DMS53 treated with DMSO at 0.1 percent for 48 hours (cell line): ENCODE data around the gene NVL.

Experiments used
- DNase-seq: peaks from one replicate; lab custom pipeline; 2025; ENCODE audit not compliant: unreplicated experiment; lab: John Stamatoyannopoulos, UW

NVL gene

DNA sequence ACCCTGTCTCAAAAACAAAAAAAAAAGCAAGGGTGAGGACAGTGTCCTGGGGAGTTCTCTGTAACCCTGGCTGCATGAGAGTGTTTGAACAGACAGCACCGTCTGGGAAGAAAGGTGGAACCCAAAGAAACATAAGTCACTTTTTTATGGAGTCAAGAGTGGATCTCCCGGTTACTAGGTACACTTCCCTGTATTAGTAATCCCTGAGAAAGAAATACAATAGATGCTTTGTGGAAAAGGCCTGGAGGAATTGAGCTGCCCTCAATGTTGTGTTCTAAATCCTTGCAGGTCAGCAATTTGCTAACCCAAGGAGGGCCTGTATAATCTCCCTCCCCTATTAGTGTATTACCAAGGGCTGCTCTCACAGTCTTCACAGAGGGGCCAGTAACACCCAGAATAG is 130.3 kb downstream of the NVL start:
- DNase-seq = no peak

DNA sequence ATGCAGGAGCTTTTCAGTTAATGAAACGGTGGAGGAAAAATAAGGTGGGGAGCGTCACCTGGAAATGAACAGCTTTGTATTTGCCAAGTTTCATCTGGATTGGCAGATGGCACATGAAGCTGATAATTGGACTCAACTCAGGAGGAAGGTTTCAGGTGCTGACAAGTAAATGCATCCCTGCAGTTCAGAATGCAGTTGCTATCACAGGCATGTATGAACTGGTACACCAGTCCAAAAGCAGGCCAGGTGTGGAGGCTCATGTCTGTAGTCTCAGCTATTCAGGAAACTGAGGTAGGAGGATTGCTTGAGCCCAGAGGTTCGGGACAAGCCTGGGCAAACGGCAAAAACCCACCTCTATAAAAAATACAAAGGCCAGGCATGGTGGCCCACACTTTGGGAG is 131.4 kb downstream of the NVL start:
- DNase-seq = no peak

DNA sequence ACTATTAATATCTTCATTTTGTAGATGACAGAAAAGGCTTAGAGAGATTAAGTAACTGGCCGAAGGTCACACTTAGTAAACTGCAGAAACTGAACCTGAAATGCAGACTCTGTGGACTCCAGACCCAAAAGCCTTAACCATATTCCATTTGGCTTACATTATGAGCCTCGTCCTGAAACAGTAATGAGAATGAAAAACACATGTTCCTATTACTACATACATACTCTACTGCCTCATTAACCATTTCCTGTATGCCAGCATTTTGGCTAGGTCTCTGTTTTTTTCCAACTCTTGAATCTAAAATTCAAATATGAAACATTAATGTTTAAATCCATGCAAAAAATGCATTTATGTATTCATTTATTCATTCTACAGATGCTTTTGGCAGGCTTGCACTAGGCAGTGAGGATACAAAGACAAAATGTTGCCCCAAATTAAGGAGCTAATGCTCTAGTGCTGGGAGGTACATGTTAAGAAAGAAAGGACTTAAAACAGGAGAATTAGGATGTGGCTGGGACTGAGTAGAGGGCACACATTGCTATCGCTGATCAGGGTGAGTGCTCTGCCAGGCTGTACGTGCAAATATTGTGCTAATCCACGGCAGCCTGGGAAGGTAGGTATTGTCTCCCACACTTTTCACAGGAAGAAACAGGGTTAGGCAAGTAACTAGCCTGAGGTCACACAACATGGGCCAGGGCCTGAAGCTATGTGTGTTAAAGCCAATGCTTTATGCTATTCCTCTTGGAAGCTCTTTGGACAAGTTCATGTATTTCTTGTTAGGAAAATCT is 133.0 kb downstream of the NVL start:
- DNase-seq = no peak

DNA sequence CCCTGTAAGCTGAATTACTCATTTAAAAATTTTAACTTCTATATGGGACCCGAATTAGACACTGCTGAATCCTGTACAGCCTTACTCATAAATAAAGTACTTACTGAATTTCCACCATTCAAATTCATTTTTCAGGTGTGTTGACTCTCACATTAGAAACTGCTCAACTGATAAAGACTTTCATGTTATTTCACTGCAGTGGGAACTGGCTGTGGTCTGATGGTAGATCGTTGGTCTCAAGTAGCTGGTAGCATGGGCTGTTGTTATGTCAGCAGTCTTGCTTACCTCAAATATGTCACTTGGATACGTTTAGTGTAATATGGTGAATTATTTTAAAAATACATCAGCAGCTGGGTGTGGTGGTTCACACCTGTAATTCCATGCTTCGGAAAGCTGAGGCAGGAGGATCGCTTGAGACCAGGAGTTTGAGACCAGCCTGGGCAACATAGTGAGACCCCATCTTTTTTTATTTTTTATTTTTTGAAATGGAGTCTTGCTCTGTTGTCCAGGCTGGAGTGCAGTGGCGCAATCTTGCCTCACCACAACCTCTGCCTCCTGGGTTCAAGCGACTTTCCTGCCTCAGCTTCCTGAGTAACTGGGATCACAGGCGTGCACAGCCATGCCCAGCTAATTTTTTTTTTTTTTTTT is 136.5 kb downstream of the NVL start:
- DNase-seq = no peak

DNA sequence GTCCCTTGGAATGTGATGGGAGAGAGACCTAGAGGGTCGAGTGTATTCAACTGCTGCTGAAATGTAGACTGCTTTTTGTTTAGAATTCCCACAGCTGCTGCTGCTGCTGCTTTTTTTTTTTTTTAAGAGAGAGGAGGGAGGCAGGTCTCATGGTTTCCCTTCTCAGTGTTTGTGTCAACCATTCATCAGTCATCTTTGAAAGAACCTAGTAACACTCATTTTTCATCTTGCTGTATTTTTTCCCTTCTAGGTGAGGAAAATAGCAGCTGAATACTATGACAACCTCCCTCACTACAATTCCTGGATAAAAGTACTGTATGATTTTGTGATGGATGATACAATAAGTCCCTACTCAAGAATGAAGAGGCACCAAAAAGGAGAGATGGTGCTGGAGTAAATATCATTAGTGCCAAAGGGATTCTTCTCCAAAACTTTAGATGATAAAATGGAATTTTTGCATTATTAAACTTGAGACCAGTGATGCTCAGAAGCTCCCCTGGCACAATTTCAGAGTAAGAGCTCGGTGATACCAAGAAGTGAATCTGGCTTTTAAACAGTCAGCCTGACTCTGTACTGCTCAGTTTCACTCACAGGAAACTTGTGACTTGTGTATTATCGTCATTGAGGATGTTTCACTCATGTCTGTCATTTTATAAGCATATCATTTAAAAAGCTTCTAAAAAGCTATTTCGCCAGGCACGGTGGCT is 137.7 kb downstream of the NVL start:
- no peak for DNase-seq

DNA sequence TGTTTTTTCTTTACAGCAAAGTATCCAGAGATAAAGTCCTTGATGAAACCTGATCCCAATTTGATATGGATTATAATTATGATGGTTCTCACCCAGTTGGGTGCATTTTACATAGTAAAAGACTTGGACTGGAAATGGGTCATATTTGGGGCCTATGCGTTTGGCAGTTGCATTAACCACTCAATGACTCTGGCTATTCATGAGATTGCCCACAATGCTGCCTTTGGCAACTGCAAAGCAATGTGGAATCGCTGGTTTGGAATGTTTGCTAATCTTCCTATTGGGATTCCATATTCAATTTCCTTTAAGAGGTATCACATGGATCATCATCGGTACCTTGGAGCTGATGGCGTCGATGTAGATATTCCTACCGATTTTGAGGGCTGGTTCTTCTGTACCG is 140.4 kb downstream of the NVL start:
- DNase-seq = no peak

DNA sequence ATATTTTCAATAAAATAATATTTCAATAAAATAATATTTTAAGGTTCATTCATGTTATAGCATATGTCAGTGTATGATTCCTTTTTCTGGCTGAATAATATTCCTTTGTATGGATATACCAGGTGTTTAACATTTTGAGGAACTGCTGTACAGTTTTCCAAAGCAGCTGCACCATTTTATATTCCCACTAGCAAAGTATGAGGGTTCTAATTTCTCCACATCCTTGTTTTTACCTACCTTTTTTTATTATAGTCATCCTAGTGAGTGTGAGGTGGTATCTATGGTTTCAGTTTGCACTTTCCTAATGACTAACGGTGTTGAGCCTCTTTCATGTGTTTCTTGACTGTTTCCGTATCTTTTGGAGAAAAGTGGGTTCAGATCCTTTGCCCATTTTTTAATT is 141.7 kb downstream of the NVL start:
- no peak for DNase-seq

DNA sequence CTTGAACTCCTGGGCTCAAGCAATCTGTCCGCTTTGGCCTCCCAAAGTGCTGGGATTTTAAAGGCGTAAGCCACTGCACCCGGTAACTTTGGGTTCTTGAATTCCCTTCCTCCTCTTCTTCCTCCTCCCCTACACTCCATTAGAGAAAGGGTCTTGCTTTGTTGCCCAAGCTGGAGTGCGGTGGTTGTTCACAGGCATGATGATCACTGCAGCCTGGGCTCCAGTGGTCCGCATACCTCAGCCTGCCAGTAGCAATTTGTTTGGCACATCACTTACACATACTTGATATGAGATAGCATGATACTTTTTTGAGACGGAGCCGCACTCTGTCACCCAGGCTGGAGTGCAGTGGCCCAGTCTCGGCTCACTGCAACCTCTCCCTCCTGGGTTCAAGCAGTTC is 144.8 kb downstream of the NVL start:
- no peak for DNase-seq

DNA sequence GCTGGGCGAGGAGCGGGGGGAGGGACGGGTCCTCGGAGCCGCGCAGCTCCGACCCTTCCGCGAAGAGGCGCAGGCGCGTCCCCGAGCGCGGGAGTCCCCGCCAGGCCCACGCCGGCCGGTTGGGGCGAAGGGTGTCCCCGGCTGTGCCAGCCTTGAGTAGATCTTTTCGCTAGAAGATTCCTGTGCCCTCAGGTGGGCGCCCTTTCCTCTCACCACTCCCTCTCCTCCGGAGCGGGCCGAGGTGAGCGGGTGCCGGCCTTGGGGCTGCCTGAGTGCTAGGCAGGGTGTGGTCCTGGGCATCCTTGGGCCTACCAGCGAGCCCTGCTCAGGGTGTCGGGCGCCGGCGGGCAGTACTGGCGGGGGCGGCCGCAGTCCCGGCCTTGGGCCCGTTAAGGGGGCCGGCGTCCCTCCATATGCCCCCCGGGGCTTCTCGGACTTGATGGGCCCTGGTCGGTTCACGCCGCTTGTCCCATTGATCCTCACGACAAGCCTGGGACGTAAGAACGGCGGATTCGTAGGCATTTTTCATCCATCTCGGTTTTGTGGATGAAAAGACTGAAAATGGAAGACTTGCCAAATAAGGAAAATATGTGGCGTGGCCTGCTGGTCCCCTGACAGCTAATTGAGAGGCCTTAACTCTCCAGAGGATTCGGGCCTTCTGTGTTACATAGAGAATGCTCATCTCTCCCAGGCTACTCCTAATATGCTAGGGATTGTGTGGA is 146.2 kb downstream of the NVL start:
- DNase-seq = peak; percentile 66

DNA sequence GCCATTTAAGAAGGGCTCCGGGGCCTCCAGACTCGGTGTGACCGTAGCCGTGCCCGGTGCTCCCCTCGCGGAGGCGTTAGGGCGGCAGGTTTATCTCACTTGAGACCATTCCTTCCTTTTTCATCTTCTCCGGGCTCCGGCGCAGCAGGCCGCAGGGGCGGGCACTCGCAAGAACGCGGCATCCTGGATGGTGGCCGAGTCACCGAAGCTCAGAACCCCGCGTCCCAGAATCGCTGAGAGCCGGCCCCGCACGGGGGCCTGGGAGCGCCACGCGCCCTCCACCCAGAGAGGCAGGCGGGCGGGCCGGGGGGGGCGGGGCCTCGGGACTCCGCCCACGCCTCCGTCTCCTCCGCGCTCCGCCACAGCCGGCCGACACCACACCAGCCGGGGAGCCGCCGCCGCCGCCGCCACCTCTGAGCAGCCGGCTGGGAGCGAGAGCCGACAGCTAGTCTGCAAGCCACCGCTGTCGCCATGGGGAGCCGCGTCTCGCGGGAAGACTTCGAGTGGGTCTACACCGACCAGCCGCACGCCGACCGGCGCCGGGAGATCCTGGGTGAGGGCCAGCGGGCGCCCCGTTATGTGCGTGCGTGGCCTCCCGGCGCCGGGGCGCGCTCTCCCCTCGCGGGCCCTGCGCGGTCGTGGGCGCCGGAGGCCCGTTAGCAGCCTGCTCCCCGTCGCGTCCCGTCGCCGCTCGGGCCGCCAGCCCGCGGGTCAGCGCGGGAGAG is 146.9 kb downstream of the NVL start, which contains the start of gene DEGS1:
Gene DEGS1, plus strand, starts transcription at position 375 of the 725 bp plus-strand sequence. Its CDS starts 97 bp downstream, at position 472.
- peak; percentile 79 for DNase-seq

DNA sequence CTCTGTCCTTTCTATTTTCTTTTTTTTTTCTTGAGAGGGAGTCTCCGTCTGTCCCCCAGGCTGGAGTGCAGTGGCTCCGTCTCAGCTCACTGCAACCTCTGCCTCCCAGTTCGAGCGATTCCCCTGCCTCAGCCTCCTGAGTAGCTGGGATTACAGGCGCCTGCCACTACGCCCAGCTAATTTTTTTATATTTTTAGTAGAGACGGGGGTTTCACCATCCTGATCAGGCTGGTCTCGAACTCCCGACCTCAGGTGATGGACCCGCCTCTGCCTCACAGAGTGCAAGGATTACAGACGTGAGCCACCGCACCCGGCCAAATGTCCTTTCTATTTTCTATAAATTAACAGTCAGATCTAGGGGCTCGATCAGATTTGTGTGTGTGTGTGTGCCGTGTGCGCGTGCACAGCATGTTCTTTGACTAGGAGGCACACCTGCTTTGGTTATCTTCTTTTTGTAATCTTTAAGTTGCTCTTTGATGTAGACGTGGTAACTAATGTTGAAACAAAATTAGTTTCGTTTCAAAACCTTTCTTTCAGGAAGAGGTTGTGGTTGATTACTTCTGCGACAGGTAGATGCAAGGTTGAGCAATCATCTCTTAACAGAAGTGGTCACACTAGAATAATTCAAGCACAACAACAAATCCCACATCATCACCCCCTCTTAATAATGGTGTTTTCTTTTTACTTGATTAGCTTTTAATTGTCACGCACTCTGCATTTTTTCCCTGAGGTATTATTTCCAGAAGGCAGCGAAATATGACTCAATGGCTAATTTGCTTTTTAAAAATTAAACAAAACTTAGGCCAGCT is 147.7 kb downstream of the NVL start:
- DNase-seq = peak; percentile 70

DNA sequence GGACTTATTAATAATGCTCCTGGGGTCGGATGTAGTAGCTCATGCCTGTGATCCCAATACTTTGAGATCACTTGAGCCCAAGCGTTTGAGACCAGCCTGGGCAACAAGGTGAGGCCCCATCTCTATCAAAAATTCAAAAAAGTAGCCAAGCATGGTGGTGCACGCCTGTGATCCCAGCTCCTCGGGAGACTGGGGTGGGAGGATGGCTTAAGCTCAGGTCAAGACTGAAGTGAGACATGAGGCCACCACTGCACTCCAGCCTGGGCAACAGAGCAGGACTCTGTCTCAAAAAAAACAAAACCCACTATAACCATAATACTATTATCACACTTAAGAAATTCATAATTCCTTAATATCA is 148.5 kb downstream of the NVL start:
- DNase-seq = no peak

DNA sequence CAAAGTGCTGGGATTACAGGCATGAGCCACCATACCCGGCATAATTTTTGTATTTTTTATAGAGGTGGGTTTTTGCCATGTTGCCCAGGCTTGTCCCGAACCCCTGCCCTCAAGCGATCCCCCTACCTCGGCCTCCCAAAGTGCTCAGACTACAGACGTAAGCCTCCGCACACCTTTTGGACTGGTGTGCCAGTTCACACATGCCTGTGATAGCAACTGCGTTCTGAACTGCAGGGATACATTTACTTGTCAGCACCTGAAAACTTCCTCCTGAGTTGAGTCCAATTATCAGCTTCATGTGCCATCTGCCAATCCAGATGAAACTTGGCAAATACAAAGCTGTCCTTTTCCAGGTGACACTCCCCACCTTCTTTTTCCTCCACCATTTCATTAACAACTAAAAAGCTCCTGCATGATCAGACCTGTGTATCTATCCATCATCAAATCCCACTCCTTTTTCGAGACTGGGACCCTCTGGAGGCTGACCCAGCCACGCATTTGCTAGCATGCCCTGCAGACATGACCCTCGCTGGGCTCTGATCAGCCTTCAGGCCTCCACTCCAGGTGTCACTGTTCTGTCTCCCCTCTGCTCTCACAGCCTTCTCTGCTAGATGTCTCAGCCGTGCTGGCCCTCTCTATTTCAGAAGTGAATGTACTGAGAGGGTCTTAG is 149.1 kb downstream of the NVL start:
- no peak for DNase-seq

DNA sequence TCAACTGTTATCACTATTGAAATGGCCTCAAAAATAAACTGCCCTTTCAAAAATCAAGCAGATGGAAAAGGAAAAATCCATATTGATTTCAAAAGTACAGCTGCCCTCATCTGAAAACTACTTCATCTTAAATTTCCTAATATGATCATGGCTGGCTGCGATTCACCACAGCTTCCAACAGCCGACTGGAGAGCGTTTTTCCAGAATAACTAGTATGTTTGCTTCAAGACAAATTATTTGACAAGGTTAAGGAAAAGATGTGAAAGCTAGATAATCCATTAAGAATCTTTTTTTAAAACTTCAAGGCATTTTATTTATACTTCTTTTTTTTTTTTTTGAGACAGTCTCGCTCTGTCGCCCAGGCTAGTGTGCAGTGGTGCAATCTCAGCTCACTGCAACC is 151.1 kb downstream of the NVL start:
- no peak for DNase-seq

DNA sequence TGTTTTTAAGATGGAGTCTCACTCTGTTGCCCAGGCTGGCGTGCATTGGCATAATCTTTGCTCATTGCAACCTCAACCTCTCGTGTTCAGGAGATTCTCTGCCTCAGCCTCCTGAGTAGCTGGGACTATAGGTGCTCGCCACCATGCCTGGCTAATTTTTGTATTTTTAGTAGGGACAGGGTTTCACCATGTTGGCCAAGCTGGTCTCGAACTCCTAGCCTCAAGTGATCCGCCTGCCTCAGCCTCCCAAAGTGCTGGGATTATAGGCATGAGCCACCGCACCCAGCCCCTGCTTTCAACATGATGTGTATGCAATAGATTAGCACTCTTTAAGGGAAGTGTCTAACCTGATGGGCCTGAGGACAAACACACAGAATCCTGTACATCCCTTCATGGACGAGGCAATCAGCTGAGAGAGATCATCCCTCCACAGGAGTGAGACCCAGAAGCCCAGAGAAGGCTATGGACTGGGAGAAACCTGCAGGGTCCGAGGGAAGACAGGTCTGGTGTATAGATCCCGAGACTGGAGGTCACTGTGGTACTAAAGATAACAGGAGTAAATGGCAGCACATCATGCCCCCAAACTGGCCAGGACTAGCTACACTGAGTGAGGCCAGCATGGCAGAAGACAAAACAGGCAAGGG is 152.5 kb downstream of the NVL start:
- DNase-seq = no peak
